ENCODE data around the gene DPYD. TPM values are rescaled to one million over a fixed set of nuclear protein-coding genes. Genes with fewer than 3 reads are reported as not detected.

DPYD gene
- total RNA-seq, 1 donor from 2014 or later, result 8.5 TPM

GRCh38 chr1:97050506-97050905, 870.3 kb downstream of the DPYD start:
- H3K27me3 Mint-ChIP-seq, result no peaks in the 10 kb centered on the region
- peak; percentile 45 for TF ChIP-seq CTCF (conservative IDR thresholded peaks at IDR 0.05)
- H3K4me3 Mint-ChIP-seq, result no peak overlapping the region
- H3K36me3 Mint-ChIP-seq, result no peaks in the 10 kb centered on the region
- no peaks in the 10 kb centered on the region for H3K4me1 Mint-ChIP-seq (ENCODE audit: unreplicated experiment)
- no peak overlapping the region for H3K27ac Mint-ChIP-seq
- no peak for DNase-seq (ENCODE audit: extremely low spot score, unreplicated experiment)
- no peaks in the 10 kb centered on the region for H3K9me3 Mint-ChIP-seq

- no peak for TF ChIP-seq CTCF (conservative IDR thresholded peaks at IDR 0.05)
- Mint-ChIP-seq H3K4me3 (no peak overlapping the region), H3K36me3 (no peaks in the 10 kb centered on the region), H3K27me3 (no peaks in the 10 kb centered on the region), H3K4me1 (ENCODE audit: unreplicated experiment) (no peaks in the 10 kb centered on the region), H3K9me3 (no peaks in the 10 kb centered on the region), H3K27ac (no peak overlapping the region)
- no peak for DNase-seq (ENCODE audit: extremely low spot score, unreplicated experiment)
Measured at GRCh38 chr1:97047421-97047793, 873.4 kb downstream of the DPYD start.

DNA sequence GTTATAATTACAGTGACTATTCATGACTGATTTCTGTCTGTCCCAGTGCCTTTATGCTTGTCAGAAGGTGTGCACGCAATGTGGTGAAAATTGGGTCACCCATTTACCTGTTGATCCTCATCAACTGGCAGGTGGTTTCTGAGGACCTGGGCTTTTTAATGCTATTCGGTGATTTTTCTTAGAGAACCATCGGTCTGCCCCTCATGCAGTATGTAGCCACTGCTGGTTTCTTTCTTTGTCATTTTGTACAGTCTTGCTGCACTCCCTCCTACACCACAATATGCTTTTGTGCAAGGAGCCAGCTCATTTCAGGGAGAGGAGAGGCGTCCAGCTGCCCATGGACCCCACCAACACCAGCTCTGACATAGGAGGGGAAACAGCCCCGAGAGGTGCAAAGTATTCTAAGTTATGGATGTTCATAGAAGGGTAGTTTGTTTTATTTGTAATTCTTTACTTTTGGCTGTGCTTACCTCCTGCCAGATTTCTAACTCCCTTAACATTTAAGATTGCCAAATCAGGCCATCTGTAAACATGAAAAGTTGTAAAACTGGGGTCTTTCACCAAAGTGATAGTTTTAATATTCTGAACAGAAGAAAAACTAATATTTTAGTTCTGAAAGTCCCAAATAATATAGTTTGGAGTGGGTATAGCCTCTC, 873.9 kb downstream of the DPYD start:
- TF ChIP-seq CTCF (conservative IDR thresholded peaks at IDR 0.05), result no peak
- no peak for DNase-seq (ENCODE audit: extremely low spot score, unreplicated experiment)
- H3K4me3 Mint-ChIP-seq, result no peak overlapping the region
- no peak overlapping the region for H3K27ac Mint-ChIP-seq
- no peaks in the 10 kb centered on the region for H3K36me3 Mint-ChIP-seq
- H3K4me1 Mint-ChIP-seq (ENCODE audit: unreplicated experiment), result no peaks in the 10 kb centered on the region
- H3K27me3 Mint-ChIP-seq, result no peaks in the 10 kb centered on the region
- no peaks in the 10 kb centered on the region for H3K9me3 Mint-ChIP-seq

- TF ChIP-seq CTCF (conservative IDR thresholded peaks at IDR 0.05), result no peak
- no peak overlapping the region for H3K4me3 Mint-ChIP-seq
- H3K4me1 Mint-ChIP-seq (ENCODE audit: unreplicated experiment), result no peaks in the 10 kb centered on the region
- peaks cover 6% of the 10 kb centered on the region for H3K9me3 Mint-ChIP-seq
- no peak for DNase-seq (ENCODE audit: extremely low spot score, unreplicated experiment)
- H3K27me3 Mint-ChIP-seq, result no peaks in the 10 kb centered on the region
- no peak overlapping the region for H3K27ac Mint-ChIP-seq
- no peaks in the 10 kb centered on the region for H3K36me3 Mint-ChIP-seq
Measured at GRCh38 chr1:97044159-97044760, 876.6 kb downstream of the DPYD start.

DNA sequence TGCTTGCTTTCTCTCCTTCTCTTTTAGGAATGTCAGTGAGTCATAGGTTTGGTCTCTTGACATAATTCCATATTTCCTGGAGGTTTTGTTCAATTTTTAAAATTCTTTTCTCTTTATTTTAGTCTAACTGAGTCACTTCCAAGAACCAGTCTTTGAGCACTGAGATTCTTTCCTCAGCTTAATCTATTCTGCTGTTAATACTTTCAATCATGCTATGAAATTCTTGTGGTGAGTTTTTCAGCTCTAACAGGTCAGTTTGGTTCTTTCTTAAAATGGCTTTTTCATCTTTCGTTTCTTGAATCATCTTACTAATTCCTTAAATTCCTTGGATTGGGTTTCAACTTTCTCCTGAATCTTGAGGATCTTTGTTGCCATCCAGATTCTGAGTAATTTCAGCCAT, 878.3 kb downstream of the DPYD start:
- DNase-seq (ENCODE audit: extremely low spot score, unreplicated experiment), result no peak
- H3K9me3 Mint-ChIP-seq, result peaks cover 6% of the 10 kb centered on the region
- H3K27ac Mint-ChIP-seq, result no peak overlapping the region
- H3K36me3 Mint-ChIP-seq, result no peaks in the 10 kb centered on the region
- no peaks in the 10 kb centered on the region for H3K4me1 Mint-ChIP-seq (ENCODE audit: unreplicated experiment)
- H3K4me3 Mint-ChIP-seq, result no peak overlapping the region
- no peak for TF ChIP-seq CTCF (conservative IDR thresholded peaks at IDR 0.05)
- H3K27me3 Mint-ChIP-seq, result no peaks in the 10 kb centered on the region
